Breast epithelium (tissue), 4 donors: ENCODE data around the gene LATS1. TPM values are rescaled to one million over a fixed set of nuclear protein-coding genes. Genes with fewer than 3 reads are reported as not detected.

Experiments
- DNase-seq, 2 donors: peaks; one replicate each; pipeline ENCODE4 v3.0.0-alpha.2; 2019; ENCODE audit warnings: low spot score in 2 of 2
- H3K27ac ChIP-seq, 2 donors: fragments of 200-600 bp; sonication (generic) in 1 of 2; one replicate each; pipeline ENCODE4 v1.5.1; 2016 to 2019; ENCODE audit warnings: mild to moderate bottlenecking in 1 of 2
- H3K27me3 ChIP-seq, 2 donors: fragments of 200-600 bp; sonication (generic) in 1 of 2; one replicate each; pipeline versions ENCODE4 v1.5.1 to v1.6.0; 2017 to 2019; ENCODE audit warnings: control low read depth in 1 of 2, mild to moderate bottlenecking in 1 of 2
- H3K36me3 ChIP-seq: fragments of 200-600 bp; one replicate; pipeline ENCODE4 v1.5.1; 2019
- H3K4me1 ChIP-seq, 2 donors: fragments of 200-600 bp; sonication (generic); one replicate each; pipeline ENCODE4 v1.5.1; 2016 to 2019; ENCODE audit warnings: control low read depth in 1 of 2
- H3K4me3 ChIP-seq, 3 donors: fragments of 200-600 bp; sonication (generic); 1 replicate in 2 of 3; 2 replicates in 1 of 3; pipeline ENCODE4 v1.5.1; 2016 to 2019; ENCODE audit warnings: mild to moderate bottlenecking in 3 of 3, moderate library complexity in 2 of 3
- H3K9me3 ChIP-seq, 2 donors: fragments of 200-600 bp; sonication (generic) in 1 of 2; one replicate each; pipeline ENCODE4 v1.5.1; 2016 to 2019; ENCODE audit warnings: control low read depth in 1 of 2
- POLR2A ChIP-seq: fragments of 450-650 bp; IDR thresholded peaks from one replicate; pipeline ENCODE4 v1.6.1; 2016; ENCODE audit warnings: antibody characterized with exemption, mild to moderate bottlenecking, moderate library complexity
- POLR2AphosphoS5 ChIP-seq, 3 donors: sonication (generic); formaldehyde crosslinking; IDR thresholded peaks; one replicate each; pipeline ENCODE4 v1.6.1; 2017; ENCODE audit warnings: antibody characterized with exemption in 3 of 3
- intact Hi-C: fragments of 100-400 bp; cut with DNase I; formaldehyde crosslinking; loops from one replicate; pipeline ENCODE4 v1.15.1; 2023; ENCODE audit warnings: low total_unique reads
- total RNA-seq, 3 donors: library from RNA; depleted of rRNA; stranded (reverse); fragments of >200 nt; gene quantifications; one replicate each; pipeline ENCODE4 v1.1.0, GENCODE V29; 2016
- TF ChIP-seq, protein P1 (sequence below), 3 donors: fragments of 450-650 bp; IDR thresholded peaks; one replicate each; pipeline ENCODE4 v1.5.1; 2016 to 2017; ENCODE audit warnings: antibody characterized with exemption in 3 of 3, mild to moderate bottlenecking in 3 of 3, moderate library complexity in 3 of 3

Gene LATS1
- total RNA-seq, result 10 to 100 TPM; 24.3 to 36.4 (median 30.2) TPM

DNA sequence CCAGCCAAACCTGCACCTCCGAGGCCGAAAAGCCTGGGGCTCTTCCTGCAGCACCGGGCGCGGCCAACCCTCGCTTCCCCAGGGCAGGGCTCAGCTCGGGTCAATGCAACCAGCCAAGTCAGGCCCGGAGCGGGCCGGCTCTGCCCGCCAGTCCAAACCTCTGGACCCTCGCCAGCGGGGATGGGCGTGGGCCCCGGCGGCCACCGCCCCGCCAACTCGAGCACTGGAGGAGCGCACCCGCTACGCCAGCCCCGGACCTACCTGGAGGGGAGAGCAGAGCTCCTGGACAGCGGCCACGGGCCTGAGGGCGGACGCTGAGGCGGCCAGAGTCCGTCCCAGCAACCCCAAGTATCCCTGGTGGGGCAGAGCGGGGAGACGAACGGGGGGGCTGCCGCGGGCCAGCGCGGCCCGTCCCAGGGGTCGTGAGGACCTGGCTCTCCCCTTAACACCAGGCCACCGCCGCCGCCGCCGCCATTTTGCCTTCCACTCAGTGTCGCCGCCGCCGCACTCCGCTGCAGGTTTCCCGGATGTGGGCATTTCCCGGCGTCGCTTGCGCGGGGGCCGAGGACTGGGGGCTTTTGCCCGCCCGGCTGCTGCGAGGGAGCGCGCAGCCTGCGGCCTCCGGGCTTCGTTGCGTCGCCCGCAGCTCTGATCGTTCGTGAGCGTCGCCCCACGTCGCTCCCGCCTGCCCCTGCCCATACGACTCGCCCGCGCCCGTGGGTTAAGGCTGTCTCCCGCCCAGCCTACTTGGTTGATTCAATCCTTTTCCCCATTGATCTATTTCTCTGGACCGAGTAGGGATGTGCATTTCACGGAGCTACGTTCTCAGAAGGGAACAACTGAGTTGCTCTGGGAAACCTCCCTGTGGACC is at the start of gene LATS1:
TSS of gene LATS1 (minus strand) at position 514 of the 871 bp plus-strand sequence. CDS start 15,975 bp downstream, outside the sequence.
- H3K9me3 ChIP-seq, result no peaks in the 10 kb centered on the region
- no peaks in the 10 kb centered on the region for H3K36me3 ChIP-seq
- intact Hi-C loops, result loop anchor here (2.0 kb wide), 1 partner anchor 289 kb away; no protein-coding TSS in a partner anchor
- peak within 1 kb of the TSS; percentile 87 to 95 (median 94) for H3K4me3 ChIP-seq
- peak within 1 kb of the TSS; percentile 99 to 100 for H3K27ac ChIP-seq
- no peaks in the 10 kb centered on the region for H3K27me3 ChIP-seq
- DNase-seq, result peak; percentile 84 to 92
- H3K4me1 ChIP-seq, result no peaks in the 10 kb centered on the region
- TF ChIP-seq POLR2A (peak; percentile 69), POLR2AphosphoS5 (IDR thresholded peaks at IDR 0.05) (peak; percentile 55 to 83 (median 79))
- TF ChIP-seq, protein P1, sequence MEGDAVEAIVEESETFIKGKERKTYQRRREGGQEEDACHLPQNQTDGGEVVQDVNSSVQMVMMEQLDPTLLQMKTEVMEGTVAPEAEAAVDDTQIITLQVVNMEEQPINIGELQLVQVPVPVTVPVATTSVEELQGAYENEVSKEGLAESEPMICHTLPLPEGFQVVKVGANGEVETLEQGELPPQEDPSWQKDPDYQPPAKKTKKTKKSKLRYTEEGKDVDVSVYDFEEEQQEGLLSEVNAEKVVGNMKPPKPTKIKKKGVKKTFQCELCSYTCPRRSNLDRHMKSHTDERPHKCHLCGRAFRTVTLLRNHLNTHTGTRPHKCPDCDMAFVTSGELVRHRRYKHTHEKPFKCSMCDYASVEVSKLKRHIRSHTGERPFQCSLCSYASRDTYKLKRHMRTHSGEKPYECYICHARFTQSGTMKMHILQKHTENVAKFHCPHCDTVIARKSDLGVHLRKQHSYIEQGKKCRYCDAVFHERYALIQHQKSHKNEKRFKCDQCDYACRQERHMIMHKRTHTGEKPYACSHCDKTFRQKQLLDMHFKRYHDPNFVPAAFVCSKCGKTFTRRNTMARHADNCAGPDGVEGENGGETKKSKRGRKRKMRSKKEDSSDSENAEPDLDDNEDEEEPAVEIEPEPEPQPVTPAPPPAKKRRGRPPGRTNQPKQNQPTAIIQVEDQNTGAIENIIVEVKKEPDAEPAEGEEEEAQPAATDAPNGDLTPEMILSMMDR (IDR thresholded peaks at IDR 0.05), result no peak

DNA sequence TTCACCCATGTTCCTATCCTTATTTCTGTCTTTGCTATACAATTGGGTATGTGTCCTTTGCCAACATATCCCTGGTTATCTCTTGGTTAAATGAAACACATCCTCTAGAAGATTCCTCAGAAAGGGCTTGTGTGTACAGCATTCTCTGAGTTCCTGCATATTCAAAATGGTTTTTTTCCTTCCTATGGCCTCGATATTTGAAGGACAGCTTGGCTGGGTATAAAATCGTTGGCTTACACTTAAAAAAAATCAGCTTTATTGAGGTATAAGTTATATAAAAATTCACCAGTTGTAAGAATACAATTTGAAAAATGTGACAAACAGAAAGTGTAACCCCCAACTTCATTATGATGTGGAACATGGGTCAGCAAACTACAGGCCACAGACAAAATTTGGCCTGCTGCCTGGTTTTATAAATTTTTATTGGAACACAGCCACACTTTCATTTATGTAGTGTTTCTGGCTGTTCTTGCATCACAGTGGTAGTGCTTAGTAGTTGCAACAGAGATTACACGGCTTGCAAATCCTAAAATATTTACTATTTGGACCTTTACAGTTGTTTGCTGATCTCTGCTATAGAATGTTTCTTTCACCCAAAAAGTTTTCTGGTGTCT is 48.4 kb upstream of the LATS1 start:
- no peaks in the 10 kb centered on the region for H3K4me1 ChIP-seq
- peaks cover 0 to 4% of the 10 kb centered on the region in 2 donors for H3K9me3 ChIP-seq
- H3K27me3 ChIP-seq, result no peaks in the 10 kb centered on the region
- no peak for TF ChIP-seq POLR2AphosphoS5 (IDR thresholded peaks at IDR 0.05)
- no peaks in the 10 kb centered on the region for H3K36me3 ChIP-seq
- no peak overlapping the region for H3K4me3 ChIP-seq
- DNase-seq, result no peak
- intact Hi-C loops, result no loop called here
- no peak overlapping the region for H3K27ac ChIP-seq

DNA sequence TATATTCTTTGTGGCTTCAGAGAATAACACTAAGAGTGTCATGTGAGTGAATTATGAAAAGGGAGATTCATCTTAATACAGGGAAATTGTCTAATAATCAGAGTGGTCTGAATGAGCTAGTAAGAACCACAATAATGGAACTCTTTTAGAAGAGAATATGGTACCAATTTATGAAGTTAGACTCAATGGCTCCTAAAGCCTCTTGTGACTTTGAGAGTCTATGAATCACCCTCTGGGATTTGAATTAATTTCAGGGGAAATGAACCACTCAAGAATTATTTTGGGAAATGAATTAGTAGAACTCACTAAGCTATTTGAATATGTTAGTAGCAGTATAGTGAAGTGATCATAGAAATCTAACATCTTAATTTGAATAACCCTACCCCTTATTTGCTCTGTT is 46.0 kb upstream of the LATS1 start:
- no peaks in the 10 kb centered on the region for H3K36me3 ChIP-seq
- no peaks in the 10 kb centered on the region for H3K27me3 ChIP-seq
- H3K27ac ChIP-seq, result no peak overlapping the region
- TF ChIP-seq POLR2AphosphoS5 (IDR thresholded peaks at IDR 0.05) (no peak), POLR2A (no peak)
- TF ChIP-seq, protein P1 (IDR thresholded peaks at IDR 0.05), result no peak
- intact Hi-C loops, result no loop called here
- H3K4me3 ChIP-seq, result no peak overlapping the region
- no peaks in the 10 kb centered on the region for H3K4me1 ChIP-seq
- DNase-seq, result no peak
- H3K9me3 ChIP-seq, result peaks cover 0 to 4% of the 10 kb centered on the region in 2 donors

DNA sequence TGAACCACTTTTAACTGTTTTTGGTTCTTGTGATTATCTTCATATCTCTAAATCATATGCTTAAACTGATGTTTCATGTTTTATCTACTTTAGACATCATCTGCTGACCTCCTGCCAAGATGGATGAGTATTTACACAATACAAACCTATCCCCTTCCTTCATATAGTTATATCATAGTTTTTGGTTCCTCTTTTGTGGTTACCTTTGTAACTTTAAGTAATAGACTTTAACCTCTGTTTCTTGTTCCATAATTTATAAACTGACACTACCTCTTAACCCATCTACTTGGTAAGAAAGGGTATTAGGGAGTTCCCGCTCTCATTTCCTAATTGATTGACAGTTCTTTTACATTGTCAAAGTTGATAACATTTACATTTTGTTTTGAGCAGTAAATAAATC is 43.5 kb upstream of the LATS1 start:
- Histone ChIP-seq H3K27ac (no peak overlapping the region), H3K27me3 (no peaks in the 10 kb centered on the region), H3K4me3 (no peak overlapping the region), H3K9me3 (peaks cover 0 to 4% of the 10 kb centered on the region in 2 donors), H3K36me3 (no peaks in the 10 kb centered on the region), H3K4me1 (no peaks in the 10 kb centered on the region)
- intact Hi-C loops, result no loop called here
- no peak for TF ChIP-seq POLR2A
- no peak for TF ChIP-seq POLR2AphosphoS5 (IDR thresholded peaks at IDR 0.05)
- TF ChIP-seq, protein P1 (IDR thresholded peaks at IDR 0.05), result no peak
- no peak for DNase-seq

DNA sequence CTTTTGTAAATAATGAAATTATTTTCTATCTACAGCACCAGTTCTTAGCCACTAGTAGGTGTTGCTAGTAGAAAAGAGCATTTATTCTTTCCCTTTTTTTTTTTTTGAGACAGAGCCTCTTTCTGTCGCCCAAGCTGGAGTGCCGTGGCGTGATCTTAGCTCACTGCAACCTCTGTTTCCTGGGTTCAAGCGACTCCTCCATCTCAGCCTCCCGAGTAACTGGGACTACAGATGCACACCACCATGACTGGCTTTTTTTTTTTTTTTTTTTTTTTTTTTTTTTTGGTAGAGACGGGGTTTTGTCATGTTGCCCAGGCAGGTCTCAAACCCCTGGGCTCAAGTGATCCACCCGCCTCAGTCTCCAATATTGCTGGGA is 38.3 kb upstream of the LATS1 start:
- intact Hi-C loops, result no loop called here
- Histone ChIP-seq H3K4me3 (no peak overlapping the region), H3K27ac (no peak overlapping the region), H3K9me3 (no peaks in the 10 kb centered on the region), H3K4me1 (no peaks in the 10 kb centered on the region), H3K27me3 (no peaks in the 10 kb centered on the region), H3K36me3 (no peaks in the 10 kb centered on the region)
- TF ChIP-seq POLR2AphosphoS5 (IDR thresholded peaks at IDR 0.05), result no peak
- TF ChIP-seq, protein P1 (IDR thresholded peaks at IDR 0.05), result no peak
- no peak for TF ChIP-seq POLR2A
- no peak for DNase-seq
